ENCODE measurements around the gene TUBA4B.
A peak's percentile ranks its signal among the peaks of the same experiment; 100 is the strongest.

TUBA4B gene

DNA sequence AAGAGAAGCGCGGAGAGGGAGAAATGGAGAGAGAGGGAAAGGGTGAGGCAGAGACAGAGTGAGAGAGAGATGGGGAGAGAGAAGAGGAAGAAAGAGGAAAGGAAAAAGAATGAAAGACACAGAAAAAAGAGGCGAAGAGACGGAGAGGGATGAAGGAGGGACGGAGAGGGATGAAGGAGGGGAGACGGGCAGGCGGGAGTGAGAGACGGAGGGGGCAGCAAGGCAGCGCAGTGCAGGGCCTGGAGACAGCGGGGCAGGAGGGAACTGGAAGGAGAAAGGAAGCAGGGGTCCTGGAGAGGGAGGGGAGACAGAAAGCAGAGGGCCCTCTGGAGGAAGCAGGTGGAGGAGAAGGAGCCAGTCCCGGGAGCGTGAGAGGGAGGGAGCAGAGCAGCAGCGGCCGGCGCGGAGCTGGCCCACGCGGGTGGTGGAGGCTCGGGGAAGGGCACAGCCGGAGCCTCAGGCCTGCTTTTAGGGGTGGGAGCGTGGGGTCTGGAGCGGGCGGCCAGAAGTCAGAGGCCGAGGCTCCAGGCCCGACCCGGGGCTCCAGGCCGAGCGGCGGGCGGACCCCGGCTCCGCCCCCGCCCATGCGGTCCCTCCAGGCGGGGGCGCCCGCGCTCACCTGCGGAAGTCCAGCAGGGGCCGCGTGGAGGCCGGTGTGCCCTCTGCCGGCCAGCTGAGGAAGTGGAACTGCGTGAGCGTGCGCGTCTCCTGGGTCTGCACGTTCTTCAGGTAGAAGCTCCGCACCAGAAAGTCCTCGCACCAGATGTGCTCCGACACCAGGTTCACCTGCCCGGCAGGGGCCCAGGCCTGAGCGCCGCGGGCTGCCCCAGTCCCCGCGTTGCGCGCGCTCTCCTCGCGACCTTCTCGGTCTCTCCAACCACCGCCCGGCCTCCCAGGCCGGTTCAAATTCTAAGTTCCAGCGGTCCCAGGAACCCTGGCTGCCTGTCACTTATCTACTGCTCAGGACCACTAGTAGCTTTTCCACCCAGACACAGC lies 41.6 kb downstream of the TUBA4B start (continued):
- TF ChIP-seq ZNF518A (tag by site-specific recombination; conservative IDR thresholded peaks at IDR 0.05; ENCODE audit: low read depth) (no peak), ZNF366 (tag by site-specific recombination; conservative IDR thresholded peaks at IDR 0.05) (peak; percentile 98), ZNF768 (tag by site-specific recombination; IDR thresholded peaks at IDR 0.05) (no peak), ZNF37A (tag by site-specific recombination; IDR thresholded peaks at IDR 0.05) (no peak), TRIM28 (IDR thresholded peaks at IDR 0.05; ENCODE audit: borderline replicate concordance, low read length) (no peak), SP2 (tag by site-specific recombination; IDR thresholded peaks at IDR 0.05) (peak; percentile 35), ZNF623 (tag by site-specific recombination; IDR thresholded peaks at IDR 0.05) (no peak), ZNF423 (tag by site-specific recombination; IDR thresholded peaks at IDR 0.05) (no peak), ZFP3 (tag by site-specific recombination; IDR thresholded peaks at IDR 0.05; ENCODE audit: low read depth) (no peak), SP7 (tag by site-specific recombination; IDR thresholded peaks at IDR 0.05) (peak; percentile 38; the same call in 1 of the 2 replicates), ZNF140 (tag by site-specific recombination; IDR thresholded peaks at IDR 0.05) (no peak), ZNF664 (tag by site-specific recombination; IDR thresholded peaks at IDR 0.05) (no peak), SCRT1 (tag by site-specific recombination; IDR thresholded peaks at IDR 0.05; ENCODE audit: borderline replicate concordance) (no peak), ZNF76 (tag by site-specific recombination; IDR thresholded peaks at IDR 0.05; ENCODE audit: borderline replicate concordance, low read depth) (no peak; the same call in 1 of the 2 replicates), ZNF248 (tag by site-specific recombination; IDR thresholded peaks at IDR 0.05) (no peak), ZNF701 (tag by site-specific recombination; IDR thresholded peaks at IDR 0.05) (no peak)
- TF ChIP-seq, protein P1, sequence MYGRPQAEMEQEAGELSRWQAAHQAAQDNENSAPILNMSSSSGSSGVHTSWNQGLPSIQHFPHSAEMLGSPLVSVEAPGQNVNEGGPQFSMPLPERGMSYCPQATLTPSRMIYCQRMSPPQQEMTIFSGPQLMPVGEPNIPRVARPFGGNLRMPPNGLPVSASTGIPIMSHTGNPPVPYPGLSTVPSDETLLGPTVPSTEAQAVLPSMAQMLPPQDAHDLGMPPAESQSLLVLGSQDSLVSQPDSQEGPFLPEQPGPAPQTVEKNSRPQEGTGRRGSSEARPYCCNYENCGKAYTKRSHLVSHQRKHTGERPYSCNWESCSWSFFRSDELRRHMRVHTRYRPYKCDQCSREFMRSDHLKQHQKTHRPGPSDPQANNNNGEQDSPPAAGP (tag by site-specific recombination; IDR thresholded peaks at IDR 0.05): no peak
- TF ChIP-seq, protein P2, sequence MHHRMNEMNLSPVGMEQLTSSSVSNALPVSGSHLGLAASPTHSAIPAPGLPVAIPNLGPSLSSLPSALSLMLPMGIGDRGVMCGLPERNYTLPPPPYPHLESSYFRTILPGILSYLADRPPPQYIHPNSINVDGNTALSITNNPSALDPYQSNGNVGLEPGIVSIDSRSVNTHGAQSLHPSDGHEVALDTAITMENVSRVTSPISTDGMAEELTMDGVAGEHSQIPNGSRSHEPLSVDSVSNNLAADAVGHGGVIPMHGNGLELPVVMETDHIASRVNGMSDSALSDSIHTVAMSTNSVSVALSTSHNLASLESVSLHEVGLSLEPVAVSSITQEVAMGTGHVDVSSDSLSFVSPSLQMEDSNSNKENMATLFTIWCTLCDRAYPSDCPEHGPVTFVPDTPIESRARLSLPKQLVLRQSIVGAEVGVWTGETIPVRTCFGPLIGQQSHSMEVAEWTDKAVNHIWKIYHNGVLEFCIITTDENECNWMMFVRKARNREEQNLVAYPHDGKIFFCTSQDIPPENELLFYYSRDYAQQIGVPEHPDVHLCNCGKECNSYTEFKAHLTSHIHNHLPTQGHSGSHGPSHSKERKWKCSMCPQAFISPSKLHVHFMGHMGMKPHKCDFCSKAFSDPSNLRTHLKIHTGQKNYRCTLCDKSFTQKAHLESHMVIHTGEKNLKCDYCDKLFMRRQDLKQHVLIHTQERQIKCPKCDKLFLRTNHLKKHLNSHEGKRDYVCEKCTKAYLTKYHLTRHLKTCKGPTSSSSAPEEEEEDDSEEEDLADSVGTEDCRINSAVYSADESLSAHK (tag by site-specific recombination; IDR thresholded peaks at IDR 0.05): no peak
- TF ChIP-seq, protein P3, sequence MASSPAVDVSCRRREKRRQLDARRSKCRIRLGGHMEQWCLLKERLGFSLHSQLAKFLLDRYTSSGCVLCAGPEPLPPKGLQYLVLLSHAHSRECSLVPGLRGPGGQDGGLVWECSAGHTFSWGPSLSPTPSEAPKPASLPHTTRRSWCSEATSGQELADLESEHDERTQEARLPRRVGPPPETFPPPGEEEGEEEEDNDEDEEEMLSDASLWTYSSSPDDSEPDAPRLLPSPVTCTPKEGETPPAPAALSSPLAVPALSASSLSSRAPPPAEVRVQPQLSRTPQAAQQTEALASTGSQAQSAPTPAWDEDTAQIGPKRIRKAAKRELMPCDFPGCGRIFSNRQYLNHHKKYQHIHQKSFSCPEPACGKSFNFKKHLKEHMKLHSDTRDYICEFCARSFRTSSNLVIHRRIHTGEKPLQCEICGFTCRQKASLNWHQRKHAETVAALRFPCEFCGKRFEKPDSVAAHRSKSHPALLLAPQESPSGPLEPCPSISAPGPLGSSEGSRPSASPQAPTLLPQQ (tag by site-specific recombination; IDR thresholded peaks at IDR 0.05): peak; percentile 71; the same call in 1 of the 2 replicates
- TF ChIP-seq, protein P4, sequence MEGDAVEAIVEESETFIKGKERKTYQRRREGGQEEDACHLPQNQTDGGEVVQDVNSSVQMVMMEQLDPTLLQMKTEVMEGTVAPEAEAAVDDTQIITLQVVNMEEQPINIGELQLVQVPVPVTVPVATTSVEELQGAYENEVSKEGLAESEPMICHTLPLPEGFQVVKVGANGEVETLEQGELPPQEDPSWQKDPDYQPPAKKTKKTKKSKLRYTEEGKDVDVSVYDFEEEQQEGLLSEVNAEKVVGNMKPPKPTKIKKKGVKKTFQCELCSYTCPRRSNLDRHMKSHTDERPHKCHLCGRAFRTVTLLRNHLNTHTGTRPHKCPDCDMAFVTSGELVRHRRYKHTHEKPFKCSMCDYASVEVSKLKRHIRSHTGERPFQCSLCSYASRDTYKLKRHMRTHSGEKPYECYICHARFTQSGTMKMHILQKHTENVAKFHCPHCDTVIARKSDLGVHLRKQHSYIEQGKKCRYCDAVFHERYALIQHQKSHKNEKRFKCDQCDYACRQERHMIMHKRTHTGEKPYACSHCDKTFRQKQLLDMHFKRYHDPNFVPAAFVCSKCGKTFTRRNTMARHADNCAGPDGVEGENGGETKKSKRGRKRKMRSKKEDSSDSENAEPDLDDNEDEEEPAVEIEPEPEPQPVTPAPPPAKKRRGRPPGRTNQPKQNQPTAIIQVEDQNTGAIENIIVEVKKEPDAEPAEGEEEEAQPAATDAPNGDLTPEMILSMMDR (tag by site-specific recombination; IDR thresholded peaks at IDR 0.05): peak; percentile 88
- TF ChIP-seq, protein P5, sequence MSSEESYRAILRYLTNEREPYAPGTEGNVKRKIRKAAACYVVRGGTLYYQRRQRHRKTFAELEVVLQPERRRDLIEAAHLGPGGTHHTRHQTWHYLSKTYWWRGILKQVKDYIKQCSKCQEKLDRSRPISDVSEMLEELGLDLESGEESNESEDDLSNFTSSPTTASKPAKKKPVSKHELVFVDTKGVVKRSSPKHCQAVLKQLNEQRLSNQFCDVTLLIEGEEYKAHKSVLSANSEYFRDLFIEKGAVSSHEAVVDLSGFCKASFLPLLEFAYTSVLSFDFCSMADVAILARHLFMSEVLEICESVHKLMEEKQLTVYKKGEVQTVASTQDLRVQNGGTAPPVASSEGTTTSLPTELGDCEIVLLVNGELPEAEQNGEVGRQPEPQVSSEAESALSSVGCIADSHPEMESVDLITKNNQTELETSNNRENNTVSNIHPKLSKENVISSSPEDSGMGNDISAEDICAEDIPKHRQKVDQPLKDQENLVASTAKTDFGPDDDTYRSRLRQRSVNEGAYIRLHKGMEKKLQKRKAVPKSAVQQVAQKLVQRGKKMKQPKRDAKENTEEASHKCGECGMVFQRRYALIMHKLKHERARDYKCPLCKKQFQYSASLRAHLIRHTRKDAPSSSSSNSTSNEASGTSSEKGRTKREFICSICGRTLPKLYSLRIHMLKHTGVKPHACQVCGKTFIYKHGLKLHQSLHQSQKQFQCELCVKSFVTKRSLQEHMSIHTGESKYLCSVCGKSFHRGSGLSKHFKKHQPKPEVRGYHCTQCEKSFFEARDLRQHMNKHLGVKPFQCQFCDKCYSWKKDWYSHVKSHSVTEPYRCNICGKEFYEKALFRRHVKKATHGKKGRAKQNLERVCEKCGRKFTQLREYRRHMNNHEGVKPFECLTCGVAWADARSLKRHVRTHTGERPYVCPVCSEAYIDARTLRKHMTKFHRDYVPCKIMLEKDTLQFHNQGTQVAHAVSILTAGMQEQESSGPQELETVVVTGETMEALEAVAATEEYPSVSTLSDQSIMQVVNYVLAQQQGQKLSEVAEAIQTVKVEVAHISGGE (tag by site-specific recombination; conservative IDR thresholded peaks at IDR 0.05; ENCODE audit: low read depth): peak; percentile 68

Measured in HEK293 (cell line).